Panc1 (cell line): Measurements from ENCODE around the gene VWA8. TPM values are rescaled to one million over a fixed set of nuclear protein-coding genes. Genes with fewer than 3 reads are reported as not detected.

Experiments
- ATAC-seq: fragments of 200-7000 bp; cut with Tn5 transposase; 2 replicates; pipeline ENCODE4 v1.9.1; 2020; ENCODE audit warnings: mild to moderate bottlenecking, moderate library complexity
- BruUV-seq: library from RNA; stranded (reverse); fragments of 400-500 nt; replicated peaks from 2 replicates; lab custom pipeline; 2021; lab: Mats Ljungman, UMichigan
- CTCF ChIA-PET: fragments of 300-600 bp; sonication (Branson Sonifier 250); formaldehyde crosslinking; loops from one replicate; lab custom pipeline; 2022; ENCODE audit warnings: antibody characterized with exemption; lab: Charles Lee
- POLR2A ChIA-PET: fragments of 300-600 bp; sonication (Branson Sonifier 250); formaldehyde crosslinking; loops from one replicate; lab custom pipeline; 2022; ENCODE audit warnings: antibody characterized with exemption; lab: Charles Lee
- DNase-seq: peaks from one replicate; pipeline ENCODE4 v3.0.0-alpha.2; 2010; ENCODE audit warnings: low read depth, low spot score
- H3K27ac ChIP-seq: 2 replicates; pipeline ENCODE4 v1.5.1; 2011; ENCODE audit warnings: mild to moderate bottlenecking, low read length, inconsistent platforms
- H3K27me3 ChIP-seq: fragments of 200-500 bp; sonication (Bioruptor generic); 2 replicates; pipeline ENCODE4 v1.6.0; 2014; ENCODE audit warnings: low read length, inconsistent platforms; ENCODE audit not compliant: control insufficient read depth, insufficient read depth
- H3K36me3 ChIP-seq: fragments of 200-500 bp; sonication (Bioruptor generic); 2 replicates; pipeline ENCODE4 v1.5.1; 2014; ENCODE audit warnings: inconsistent platforms, mild to moderate bottlenecking, low read length, moderate library complexity; ENCODE audit not compliant: control insufficient read depth, insufficient read depth
- H3K4me1 ChIP-seq: 2 replicates; pipeline ENCODE4 v1.5.1; 2011; ENCODE audit warnings: inconsistent platforms, mild to moderate bottlenecking, low read length, moderate library complexity; ENCODE audit not compliant: control insufficient read depth, insufficient read depth
- H3K4me3 ChIP-seq, 2 experiments: 2 replicates each; pipeline ENCODE4 v1.5.1; 2011 to 2012; ENCODE audit warnings: low read depth in 2 of 2, low read length in 2 of 2, mild to moderate bottlenecking in 2 of 2, inconsistent platforms in 1 of 2, moderate library complexity in 1 of 2
- H3K9me3 ChIP-seq: fragments of 200-500 bp; sonication (Bioruptor generic); 2 replicates; pipeline ENCODE4 v1.5.1; 2014; ENCODE audit warnings: low read depth, mild to moderate bottlenecking, inconsistent platforms, low read length, moderate library complexity; ENCODE audit not compliant: control insufficient read depth, insufficient read depth
- CTCF ChIP-seq: fragments of 450-650 bp; IDR thresholded peaks from 2 replicates; pipeline ENCODE4 v1.5.1; 2017; ENCODE audit warnings: mild to moderate bottlenecking
- POLR2AphosphoS5 ChIP-seq: IDR thresholded peaks from 2 replicates; pipeline ENCODE4 v1.6.1; 2012; ENCODE audit warnings: mild to moderate bottlenecking, low read depth, low read length, moderate library complexity
- REST ChIP-seq, 2 experiments: IDR thresholded peaks; 2 replicates each; pipeline ENCODE4 v1.6.1; 2011 to 2012; ENCODE audit warnings: low read depth in 2 of 2, control low read depth in 1 of 2, low read length in 1 of 2, mild to moderate bottlenecking in 1 of 2, moderate library complexity in 1 of 2; ENCODE audit not compliant: insufficient read depth in 1 of 2
- SIN3A ChIP-seq: IDR thresholded peaks from 2 replicates; pipeline ENCODE4 v1.6.1; 2012; ENCODE audit warnings: low read depth, mild to moderate bottlenecking, low read length, moderate library complexity, borderline replicate concordance; ENCODE audit not compliant: insufficient read depth
- TCF7L2 ChIP-seq: IDR thresholded peaks from 2 replicates; pipeline ENCODE4 v1.6.1; 2011; ENCODE audit warnings: mild to moderate bottlenecking, low read depth, low read length, inconsistent platforms
- in situ Hi-C: cut with HindIII; loops from 2 replicates; pipeline ENCODE4 v1.10.0; 2016; ENCODE audit warnings: low sequenced_read_pairs, low pct_unique_long_range_greater_than_20kb
- intact Hi-C: fragments of 100-400 bp; cut with micrococcal nuclease; formaldehyde crosslinking; loops from one replicate; pipeline ENCODE4 v1.10.0; 2022; ENCODE audit not compliant: unreplicated experiment
- total RNA-seq: library from RNA; stranded (reverse); gene quantifications from one replicate; pipeline ENCODE4 v1.2.1, GENCODE V29; 2021; ENCODE audit not compliant: unreplicated experiment

The VWA8 gene
- total RNA-seq, 1 experiment from 2014 or later = 11.2 TPM

GRCh38 chr13:41601718-41602445, 359.0 kb downstream of the VWA8 start:
- Histone ChIP-seq H3K27ac (no peak overlapping the region), H3K4me3 (no peak overlapping the region), H3K9me3 (no peaks in the 10 kb centered on the region), H3K36me3 (no peaks in the 10 kb centered on the region), H3K4me1 (no peaks in the 10 kb centered on the region), H3K27me3 (no peaks in the 10 kb centered on the region)
- ChIA-PET POLR2A (no interaction called here), CTCF (no interaction called here)
- TF ChIP-seq REST (IDR thresholded peaks at IDR 0.05; ENCODE audit: insufficient read depth in 1 of 2, low read depth in 2 of 2, low read length in 1 of 2) (no peak), POLR2AphosphoS5 (no peak), SIN3A (no peak), CTCF (no peak), TCF7L2 (no peak)
- in situ Hi-C loops (no loop called here), intact Hi-C loops (no loop called here)
- ATAC-seq (no peak), DNase-seq (no peak)
- no TSS peak for BruUV-seq

GRCh38 chr13:41599619-41600018, 361.3 kb downstream of the VWA8 start:
- ATAC-seq = no peak
- Histone ChIP-seq H3K9me3 (no peaks in the 10 kb centered on the region), H3K27me3 (no peaks in the 10 kb centered on the region), H3K36me3 (no peaks in the 10 kb centered on the region), H3K4me1 (no peaks in the 10 kb centered on the region), H3K27ac (no peak overlapping the region), H3K4me3 (no peak overlapping the region)
- ChIA-PET CTCF (no interaction called here), POLR2A (no interaction called here)
- no peak for DNase-seq
- no TSS peak for BruUV-seq
- in situ Hi-C loops (no loop called here), intact Hi-C loops (no loop called here)
- TF ChIP-seq TCF7L2 (no peak), CTCF (no peak), REST (IDR thresholded peaks at IDR 0.05; ENCODE audit: insufficient read depth in 1 of 2, low read depth in 2 of 2, low read length in 1 of 2) (no peak), POLR2AphosphoS5 (no peak), SIN3A (no peak)
